GM21576 (cell line): Measurements from ENCODE around the gene COQ7.
A peak's percentile ranks its signal among the peaks of the same experiment; 100 is the strongest.

Source experiments
- ATAC-seq: cut with Tn5 transposase; IDR thresholded peaks from one replicate; pipeline ENCODE4 v1.9.1; 2021; ENCODE audit warnings: mild to moderate bottlenecking, moderate library complexity; ENCODE audit not compliant: unreplicated experiment

COQ7 gene

DNA sequence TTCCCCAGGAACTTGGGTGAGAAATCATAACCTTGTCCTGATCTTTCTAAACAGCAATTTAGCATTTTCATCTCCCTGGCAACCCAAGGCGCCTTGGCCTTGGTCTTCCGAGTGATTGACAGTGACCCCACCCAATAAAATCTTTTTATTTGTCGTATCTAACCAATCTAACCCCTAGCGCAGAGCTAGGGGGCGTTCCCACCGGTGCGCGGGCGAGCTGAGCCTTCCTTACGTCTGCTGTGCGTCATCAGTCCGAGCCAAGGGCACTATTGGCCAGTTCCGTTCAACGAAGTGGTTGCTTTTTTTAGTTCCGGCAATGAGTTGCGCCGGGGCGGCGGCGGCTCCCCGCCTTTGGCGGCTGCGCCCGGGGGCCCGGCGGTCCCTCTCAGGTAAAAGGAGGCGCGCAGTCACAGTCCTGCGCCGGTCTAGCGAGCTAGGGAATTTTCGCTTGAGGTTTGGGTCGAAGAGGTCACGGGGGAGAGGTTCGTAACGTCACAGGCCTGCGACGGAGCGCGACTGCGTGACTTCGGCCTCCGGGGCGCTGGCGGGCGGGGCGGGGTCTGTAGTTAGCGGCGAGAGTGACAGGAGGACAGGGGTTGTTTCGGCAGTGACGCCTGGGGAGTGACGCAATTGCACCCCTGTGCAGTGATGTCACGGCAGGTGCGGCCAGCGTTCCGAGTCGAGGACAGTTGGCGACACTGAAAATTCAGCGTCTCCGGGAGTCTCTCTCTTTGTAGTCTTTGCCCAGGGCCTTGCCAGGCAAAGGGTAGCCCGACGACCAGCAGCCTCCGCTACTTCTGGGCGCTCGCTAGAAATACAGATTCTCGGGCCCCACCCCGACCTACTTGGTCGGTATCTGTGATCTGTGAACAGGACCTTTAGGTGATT is at the start of gene COQ7:
Gene COQ7 (plus strand): TSS at position 266 of the 888 bp plus-strand sequence. CDS start 51 bp downstream, at position 317.
- peak; percentile 89 for ATAC-seq

DNA sequence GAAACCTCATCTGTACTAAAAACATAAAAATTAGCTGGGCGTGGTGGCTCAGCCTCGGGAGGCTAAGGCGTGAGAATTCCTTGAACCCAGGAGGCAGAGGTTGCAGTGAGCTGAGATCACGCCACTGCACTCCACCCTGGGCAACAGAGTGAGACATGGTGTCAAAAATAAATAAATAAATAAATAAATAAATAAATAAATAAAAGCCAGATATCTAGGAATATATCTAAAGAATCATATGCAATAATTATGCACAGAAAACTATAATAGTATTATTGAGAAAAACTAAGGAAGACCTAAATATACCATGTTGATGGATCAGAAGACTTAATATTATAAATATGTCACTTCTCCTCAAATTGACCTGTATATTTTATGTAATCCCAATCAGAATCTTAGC is 46.7 kb upstream of the COQ7 start:
- ATAC-seq = no peak

DNA sequence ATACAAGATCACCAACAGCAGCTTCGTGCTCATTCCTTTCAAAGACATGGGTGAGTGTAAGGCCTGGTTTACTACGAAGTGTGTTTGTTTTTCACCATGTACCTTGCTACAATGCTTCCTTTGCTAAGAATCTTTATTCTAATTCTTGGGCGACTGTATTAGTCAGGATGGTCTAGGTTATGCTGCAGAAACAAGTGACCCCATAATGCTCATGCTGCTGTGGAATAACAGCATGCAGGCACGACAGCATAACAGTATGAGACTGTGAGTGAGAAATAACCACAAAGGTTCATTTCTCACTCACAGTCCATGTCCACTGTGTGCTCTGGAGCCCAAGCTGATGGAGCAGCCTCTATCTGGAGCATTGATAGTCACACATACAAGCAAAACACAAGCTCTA is 45.7 kb upstream of the COQ7 start:
- ATAC-seq = no peak

DNA sequence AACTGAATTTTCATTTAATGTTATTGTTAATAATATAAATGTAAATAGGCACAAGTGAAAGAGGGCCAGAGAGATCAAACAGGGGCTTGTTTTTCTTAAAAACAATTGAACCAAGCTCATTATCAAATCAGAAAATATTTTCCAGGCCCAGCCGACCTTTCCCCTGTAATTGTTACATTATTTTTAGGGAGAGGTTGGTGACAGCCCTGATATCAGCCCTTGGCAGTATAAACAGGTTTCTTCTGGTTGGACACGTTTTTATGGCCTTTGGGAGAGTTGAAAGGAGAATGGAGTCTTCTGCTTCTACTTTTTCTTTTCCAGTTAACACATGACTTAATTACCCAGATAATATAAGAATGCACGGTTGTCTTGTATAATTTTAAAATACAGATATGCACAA is 40.0 kb upstream of the COQ7 start:
- no peak for ATAC-seq

DNA sequence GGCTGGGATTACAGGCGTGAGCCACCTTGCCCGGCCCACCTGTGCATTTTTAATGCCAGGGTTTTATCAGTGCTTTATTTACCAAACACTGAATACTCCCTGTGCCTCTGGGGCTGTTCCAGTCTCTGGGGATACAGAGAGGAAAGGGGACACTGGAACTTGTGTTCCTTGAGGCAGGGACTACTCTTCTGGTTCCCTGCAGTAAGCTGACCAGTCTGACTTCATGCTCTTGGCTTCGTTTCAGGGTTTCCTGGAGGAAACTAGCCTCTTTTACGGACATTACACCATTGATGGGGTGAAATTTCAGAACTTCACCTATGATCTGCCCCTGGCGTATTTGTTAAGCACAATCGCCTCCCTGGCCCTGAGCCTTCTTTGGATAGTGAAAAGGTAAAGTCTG is 37.4 kb upstream of the COQ7 start:
- ATAC-seq = no peak

DNA sequence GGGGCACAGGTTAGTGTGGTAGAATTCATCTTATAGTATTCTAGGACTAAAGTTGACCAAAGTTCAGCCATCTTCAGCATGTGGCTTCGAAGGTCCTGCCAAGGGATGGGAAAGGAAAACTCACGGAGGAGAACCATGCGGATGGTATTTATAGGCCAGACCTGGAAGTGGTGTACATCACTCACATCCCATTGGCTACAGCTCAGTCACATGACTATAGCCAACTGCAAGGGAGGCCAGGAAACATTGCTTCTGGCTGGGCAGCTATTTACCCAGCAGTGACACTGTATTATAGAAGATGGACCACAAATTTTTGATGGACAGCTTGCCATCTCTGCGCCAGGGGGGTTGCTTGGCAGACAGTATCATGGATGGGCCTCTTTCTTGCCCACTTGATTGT is 35.7 kb upstream of the COQ7 start:
- ATAC-seq = no peak

DNA sequence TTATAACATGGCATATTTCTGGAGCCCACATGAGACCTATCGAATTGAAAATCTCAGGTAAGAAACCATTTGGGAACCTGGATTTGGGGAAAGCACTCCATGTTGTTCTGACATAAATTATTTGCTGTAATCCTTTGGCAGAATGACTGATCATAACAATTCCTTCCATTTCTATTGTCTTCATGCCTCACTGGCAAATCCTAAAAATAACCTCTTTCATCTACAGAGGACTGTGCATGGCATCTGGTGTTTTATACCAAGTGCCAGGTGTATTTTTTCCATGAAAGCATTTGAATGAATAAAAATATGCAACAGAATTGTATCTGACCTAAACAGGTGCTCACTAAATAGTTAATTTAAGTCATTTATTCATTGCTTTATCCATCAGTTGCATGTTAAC is 33.7 kb upstream of the COQ7 start:
- ATAC-seq = no peak

DNA sequence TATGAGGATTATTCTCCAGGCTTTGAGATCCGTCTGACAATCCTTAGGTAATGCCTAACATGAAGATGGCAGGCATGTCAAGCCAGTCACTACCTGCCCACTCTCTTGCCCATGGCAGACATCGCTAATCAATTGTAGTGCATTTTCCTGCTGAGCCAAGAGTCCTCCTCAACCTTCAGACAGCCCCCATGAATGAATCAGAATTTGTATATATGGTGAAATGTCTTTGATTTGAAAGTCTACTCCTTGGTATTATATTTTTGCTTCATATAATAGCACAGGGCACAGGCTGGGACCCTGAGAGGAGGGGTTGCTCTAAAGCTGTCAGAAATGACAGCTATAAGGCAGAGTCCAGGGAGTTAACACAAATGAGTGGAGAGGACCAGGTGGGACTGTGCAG is 27.0 kb upstream of the COQ7 start:
- no peak for ATAC-seq

DNA sequence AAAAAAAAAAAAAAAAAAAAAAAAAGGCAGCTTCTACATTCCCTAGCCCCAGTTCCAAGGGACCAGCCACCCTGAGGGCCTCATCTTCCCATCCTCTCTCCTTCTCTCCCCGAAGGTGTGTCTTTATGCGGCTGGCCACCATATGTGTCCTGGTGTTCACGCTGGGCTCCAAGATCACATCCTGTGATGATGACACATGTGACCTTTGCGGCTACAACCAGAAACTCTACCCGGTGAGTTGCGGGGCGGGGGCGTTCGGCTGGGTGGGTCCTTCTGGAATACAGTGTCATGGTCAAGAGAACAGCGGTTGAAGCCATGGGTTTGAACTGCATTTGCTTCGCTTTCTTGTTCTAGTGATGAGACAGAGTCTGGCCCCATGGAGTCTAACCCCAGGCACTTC is 22.6 kb upstream of the COQ7 start:
- ATAC-seq = no peak

DNA sequence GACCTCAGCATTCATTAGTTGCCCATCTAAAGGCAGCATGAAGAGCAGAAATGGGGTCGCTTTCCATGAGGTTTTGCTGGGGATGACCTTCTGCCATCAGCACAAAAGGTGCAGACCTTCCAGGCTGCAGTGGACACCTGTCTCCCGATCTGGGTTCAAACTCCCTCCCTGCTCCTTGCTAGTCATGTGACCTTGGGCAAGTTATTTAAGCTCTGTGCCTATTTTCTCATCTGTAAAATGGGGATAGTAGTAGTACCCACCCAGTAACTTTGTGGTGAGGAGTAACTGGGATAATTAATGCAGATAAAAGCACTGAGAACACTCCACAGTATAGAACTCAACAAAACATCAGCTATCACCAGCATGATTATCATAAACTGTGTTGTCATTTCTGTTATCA is 21.4 kb upstream of the COQ7 start:
- no peak for ATAC-seq

DNA sequence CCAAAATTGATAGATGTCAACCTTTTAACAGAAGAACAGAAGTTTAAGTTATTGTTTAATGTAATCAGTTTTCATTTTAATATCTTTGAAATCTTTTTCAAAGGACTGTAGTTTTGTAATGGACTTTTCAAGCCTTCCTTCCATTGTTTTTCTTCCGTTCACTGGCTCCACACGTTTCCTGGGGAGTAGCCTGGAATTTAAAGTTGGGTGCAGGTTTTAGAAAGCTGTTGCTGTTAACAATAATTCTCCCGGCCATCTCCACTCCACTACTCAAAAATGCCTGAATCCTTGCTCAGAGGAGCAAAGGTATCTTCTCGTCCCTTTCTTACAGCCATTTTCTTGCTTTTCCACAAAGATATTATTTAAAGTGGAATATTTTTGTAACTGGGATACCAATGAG is 4.7 kb upstream of the COQ7 start:
- ATAC-seq = no peak

DNA sequence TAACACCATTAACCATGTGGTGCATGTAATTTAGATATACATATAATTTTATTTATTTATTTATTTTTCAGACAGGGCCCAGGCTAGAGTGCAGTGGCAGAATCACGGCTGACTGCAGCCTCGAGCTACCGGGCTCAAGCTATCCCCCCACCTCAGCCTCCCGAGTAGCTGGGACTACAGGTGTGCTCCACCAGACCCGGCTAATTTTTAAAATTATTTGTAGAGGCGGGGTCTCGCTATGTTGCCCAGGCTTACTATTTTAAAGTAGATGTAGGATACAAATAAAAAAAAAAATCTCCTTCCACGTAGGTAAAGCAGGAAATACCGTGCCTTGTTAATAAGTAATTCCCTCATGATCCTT is 446 bp upstream of the COQ7 start:
- no peak for ATAC-seq

DNA sequence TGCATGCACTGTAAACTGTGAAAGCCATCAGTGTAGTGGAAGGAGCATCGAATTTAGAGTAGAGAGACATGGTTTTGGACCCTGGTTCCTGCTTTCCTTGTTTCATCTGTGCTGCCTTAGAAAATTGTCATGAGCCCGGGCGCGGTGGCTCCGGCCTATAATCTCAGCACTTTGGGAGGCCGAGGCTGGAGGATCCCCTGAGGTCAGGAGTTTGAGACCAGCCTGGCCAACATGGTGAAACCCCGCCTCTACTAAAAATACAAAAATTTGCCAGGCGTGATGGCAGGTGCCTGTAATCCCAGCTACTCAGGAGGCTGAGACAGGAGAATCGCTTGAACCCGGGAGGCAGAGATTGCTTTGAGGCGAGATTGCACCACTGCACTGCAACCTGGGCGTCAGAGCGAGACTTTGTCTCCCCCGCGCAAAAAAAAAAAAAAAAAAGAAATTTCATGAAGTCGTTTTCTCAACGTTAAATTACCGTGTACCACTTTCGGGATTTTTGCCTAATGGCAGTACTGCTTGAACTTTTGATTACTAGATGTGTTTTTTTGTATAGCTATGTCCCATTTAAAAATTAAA is 912 bp downstream of the COQ7 start:
- ATAC-seq = no peak

DNA sequence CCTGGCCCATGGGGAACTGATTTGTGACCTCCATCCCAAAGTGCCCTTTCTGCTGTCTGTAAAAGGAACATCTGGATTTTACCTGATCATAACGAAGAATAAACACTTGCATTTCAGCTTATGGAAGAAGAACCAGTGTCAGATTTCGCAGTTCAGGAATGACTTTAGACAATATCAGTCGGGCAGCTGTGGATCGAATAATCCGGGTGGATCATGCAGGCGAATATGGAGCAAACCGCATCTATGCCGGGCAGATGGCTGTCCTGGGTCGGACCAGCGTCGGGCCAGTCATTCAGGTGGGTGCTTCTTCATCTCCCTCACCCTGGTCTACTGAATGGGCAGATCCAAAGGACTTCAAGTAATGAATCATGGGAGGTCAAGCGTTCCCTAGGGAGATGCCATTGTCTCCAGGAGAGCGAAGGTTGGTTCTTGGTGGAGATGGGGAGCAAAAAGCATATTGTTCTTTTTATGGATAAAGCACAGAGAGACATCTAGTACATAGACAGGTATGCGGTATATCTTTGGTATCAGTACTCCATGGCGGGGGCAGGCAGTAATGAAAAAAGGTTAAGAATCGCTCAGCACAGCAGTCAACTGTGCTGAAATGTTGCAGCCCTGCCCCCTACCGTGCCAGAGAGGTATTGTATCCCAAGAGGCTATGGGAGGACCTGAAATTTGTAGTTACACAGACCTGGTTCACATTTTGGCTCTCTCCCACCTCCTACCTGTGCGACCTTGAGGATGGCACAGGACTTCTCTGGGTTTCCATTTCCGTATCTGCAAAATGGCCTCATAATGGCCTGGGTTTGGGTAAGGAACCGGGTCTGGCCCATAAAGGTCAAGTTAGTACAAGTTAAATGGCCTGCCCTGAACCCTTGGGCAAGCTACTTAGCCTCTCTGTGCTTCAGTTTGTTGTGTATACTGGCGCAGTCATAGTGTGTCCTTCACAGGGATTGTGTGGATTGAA is 4.7 kb downstream of the COQ7 start:
- no peak for ATAC-seq

DNA sequence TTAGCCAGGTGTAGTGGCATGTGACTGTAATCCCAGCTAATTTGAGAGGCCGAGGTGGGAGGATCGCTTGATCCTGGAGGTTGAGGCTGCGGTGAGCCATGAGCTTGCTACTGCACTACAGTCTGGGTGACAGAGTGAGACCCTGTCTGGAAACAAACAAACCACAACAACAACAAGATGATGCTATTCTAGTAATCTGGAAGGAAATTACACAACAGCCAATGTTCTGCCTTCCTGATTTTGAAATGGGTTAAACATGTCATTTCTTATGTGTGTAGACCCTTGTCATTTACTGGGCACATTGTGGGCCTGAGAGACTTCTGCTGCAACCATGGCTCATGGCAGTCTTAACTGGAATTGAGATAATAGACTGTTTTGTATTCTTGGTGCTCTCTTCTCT is 5.9 kb downstream of the COQ7 start:
- ATAC-seq = no peak

DNA sequence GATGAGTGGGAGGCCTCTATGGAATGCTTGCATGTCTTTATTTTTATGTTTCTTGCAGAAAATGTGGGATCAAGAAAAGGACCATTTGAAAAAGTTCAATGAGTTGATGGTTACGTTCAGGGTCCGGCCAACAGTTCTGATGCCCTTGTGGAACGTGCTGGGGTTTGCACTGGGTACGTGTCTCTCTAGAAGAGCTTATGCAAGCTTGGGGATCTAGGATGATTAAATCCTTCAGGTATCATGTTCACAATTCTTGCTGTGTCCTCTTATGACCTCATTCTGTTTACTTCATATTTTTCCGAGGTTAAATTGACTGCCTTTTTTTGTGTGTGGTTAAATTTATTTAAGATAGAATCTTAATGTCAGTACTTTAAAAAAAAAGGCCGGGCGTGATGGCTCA is 6.4 kb downstream of the COQ7 start:
- ATAC-seq = no peak

DNA sequence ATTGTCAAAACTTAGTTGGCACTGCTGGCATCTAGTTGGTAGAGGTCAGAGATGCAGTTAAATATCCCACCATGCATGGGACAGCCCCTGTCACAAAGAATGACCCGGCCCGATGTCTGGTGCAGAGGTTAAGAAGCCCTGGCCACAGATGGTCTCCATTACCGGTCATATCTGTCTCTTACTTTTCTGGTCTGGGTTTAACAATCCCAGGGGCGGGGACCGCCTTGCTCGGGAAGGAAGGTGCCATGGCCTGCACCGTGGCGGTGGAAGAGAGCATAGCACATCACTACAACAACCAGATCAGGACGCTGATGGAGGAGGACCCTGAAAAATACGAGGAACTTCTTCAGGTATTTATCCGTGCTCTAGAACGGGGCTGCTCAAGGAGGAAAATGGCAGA is 8.1 kb downstream of the COQ7 start:
- ATAC-seq = no peak

DNA sequence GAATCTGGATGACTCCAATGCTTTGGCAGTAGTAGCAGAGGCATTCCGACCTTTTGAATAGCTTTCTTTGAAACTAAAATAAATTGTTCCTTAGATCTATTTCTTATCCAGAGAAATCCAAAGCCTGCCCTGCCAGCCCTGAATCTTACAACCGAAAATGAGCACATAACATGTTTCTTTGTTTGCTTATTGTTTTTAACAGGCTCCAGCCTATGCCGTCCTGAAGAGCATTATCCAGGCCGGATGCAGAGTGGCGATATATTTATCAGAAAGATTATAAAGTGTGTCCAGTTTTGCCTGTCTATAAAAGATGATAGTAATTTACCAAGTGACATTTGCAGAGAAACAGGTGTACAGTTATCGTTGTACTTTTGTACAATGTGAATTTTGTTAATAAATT is 10.5 kb downstream of the COQ7 start:
- ATAC-seq = no peak

DNA sequence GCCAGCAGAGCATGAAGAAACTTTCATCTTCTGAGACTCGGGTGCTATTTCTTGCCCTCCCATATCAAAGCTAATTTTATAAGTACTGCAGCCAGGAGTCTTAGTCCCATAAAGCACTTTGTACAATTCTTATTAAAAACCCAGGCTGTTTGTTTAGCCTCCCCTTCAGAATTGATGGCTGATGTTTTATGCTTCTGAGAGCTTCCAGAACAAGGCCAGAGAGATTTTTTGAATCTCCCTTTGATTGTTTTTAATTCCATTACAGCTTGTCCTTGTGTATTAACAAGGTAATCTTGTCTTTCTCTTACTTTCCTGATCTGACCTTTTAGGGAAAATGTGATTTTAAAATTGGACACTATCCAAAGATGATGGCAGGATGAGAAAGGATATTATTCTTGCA is 16.3 kb downstream of the COQ7 start:
- no peak for ATAC-seq

DNA sequence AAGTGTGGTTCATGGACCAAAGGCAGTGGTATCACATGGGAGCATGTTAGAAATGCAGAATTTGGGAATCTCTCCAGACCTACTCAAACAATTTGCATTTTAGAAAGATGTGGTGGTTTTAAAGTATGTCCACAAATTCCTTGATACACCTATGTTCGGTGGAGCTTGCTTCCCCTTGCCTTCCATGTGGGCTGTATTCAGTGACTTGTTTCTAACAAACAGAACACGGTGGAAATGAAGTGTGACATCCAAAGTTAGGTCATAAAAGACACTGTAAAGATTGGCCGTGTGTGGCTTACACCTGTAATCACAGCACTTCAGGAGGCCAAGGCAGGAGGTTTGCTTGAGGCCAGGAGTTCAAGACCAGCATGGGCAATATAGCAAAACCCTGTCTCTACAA is 16.7 kb downstream of the COQ7 start:
- ATAC-seq = no peak

DNA sequence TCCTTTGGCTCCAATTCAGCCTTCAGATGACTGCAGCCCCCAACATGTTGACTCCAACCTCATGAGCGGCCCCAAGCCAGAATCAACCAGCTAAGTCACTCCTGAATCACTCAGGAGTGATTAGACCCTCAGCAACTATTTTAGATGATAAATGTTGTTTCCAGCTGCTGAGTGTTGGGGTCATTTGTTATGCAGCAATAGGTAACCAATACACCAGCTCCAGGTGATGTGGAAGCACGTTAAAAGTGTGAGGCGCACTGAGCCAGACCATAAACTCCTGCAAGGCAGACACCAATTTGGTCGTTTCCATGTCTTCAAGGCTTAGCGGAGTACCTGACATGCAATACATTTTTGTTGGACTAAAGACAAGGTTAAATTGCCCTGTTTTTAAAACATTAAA is 17.5 kb downstream of the COQ7 start:
- ATAC-seq = no peak
